Liver (tissue), 9 donors: Measurements from ENCODE around the gene ATP6V1F. TPM values are rescaled to one million over a fixed set of nuclear protein-coding genes. Genes with fewer than 3 reads are reported as not detected.

Experiments used
- DNase-seq: peaks from one replicate; pipeline ENCODE4 v3.0.0-alpha.2; 2017; ENCODE audit warnings: low spot score
- H3K27ac ChIP-seq, 2 donors: one replicate each; pipeline ENCODE4 v1.7.0; 2013; ENCODE audit warnings: inconsistent platforms in 2 of 2, low read length in 2 of 2, control low read depth in 1 of 2, low read depth in 1 of 2, mild to moderate bottlenecking in 1 of 2
- H3K27me3 ChIP-seq, 4 donors: one replicate each; pipeline versions ENCODE4 v1.6.1 to v1.7.0; 2013; ENCODE audit warnings: low read length in 3 of 4, inconsistent platforms in 1 of 4, mild to moderate bottlenecking in 1 of 4, moderate library complexity in 1 of 4; ENCODE audit not compliant: control insufficient read depth in 4 of 4, insufficient read depth in 4 of 4
- H3K36me3 ChIP-seq, 4 donors: one replicate each; pipeline versions ENCODE4 v1.6.1 to v1.7.0; 2013; ENCODE audit warnings: low read length in 3 of 4, mild to moderate bottlenecking in 3 of 4, low read depth in 1 of 4, moderate library complexity in 1 of 4; ENCODE audit not compliant: control insufficient read depth in 4 of 4, insufficient read depth in 3 of 4
- H3K4me1 ChIP-seq, 4 donors: one replicate each; pipeline versions ENCODE4 v1.6.1 to v1.7.0; 2013; ENCODE audit warnings: low read length in 3 of 4, mild to moderate bottlenecking in 3 of 4, moderate library complexity in 1 of 4; ENCODE audit not compliant: control insufficient read depth in 4 of 4, insufficient read depth in 4 of 4
- H3K4me3 ChIP-seq, 3 donors: one replicate each; pipeline versions ENCODE4 v1.6.1 to v1.7.0; 2013; ENCODE audit warnings: low read length in 3 of 3, control low read depth in 1 of 3, low read depth in 1 of 3, mild to moderate bottlenecking in 1 of 3
- H3K9ac ChIP-seq, 2 donors: one replicate each; pipeline ENCODE4 v1.7.0; 2013; ENCODE audit warnings: low read length in 2 of 2, mild to moderate bottlenecking in 2 of 2, moderate library complexity in 2 of 2, control low read depth in 1 of 2, low read depth in 1 of 2
- H3K9me3 ChIP-seq, 4 donors: one replicate each; pipeline versions ENCODE4 v1.6.1 to v1.7.0; 2013; ENCODE audit warnings: low read length in 3 of 4; ENCODE audit not compliant: control insufficient read depth in 4 of 4
- CTCF ChIP-seq: fragments of 150-350 bp; IDR thresholded peaks from 2 replicates; pipeline ENCODE4 v1.5.1; 2017; ENCODE audit warnings: improper control_type of control experiment, low read depth, low read length; ENCODE audit not compliant: missing input control
- EGR1 ChIP-seq, 2 donors: IDR thresholded peaks; 2 replicates each; pipeline ENCODE4 v1.6.1; 2016 to 2018; ENCODE audit warnings: antibody characterized with exemption in 2 of 2, low read depth in 2 of 2
- FOXA1 ChIP-seq: IDR thresholded peaks from 2 replicates; pipeline ENCODE4 v1.6.1; 2016; ENCODE audit warnings: antibody characterized with exemption
- FOXA2 ChIP-seq: IDR thresholded peaks from 2 replicates; pipeline ENCODE4 v1.6.1; 2016; ENCODE audit warnings: antibody characterized with exemption
- GABPA ChIP-seq, 2 donors: IDR thresholded peaks in 1 of 2; conservative IDR thresholded peaks in 1 of 2; 2 replicates each; pipeline ENCODE4 v1.6.1; 2016; ENCODE audit warnings: antibody characterized with exemption in 2 of 2, mild to moderate bottlenecking in 1 of 2, moderate library complexity in 1 of 2
- HNF4G ChIP-seq: IDR thresholded peaks from 2 replicates; pipeline ENCODE4 v1.6.1; 2016; ENCODE audit warnings: antibody characterized with exemption
- JUND ChIP-seq, 2 donors: IDR thresholded peaks; 2 replicates each; pipeline ENCODE4 v1.6.1; 2016; ENCODE audit warnings: antibody characterized with exemption in 2 of 2
- NR2F2 ChIP-seq: IDR thresholded peaks from 2 replicates; pipeline ENCODE4 v1.6.1; 2016; ENCODE audit warnings: antibody characterized with exemption
- RAD21 ChIP-seq, 2 donors: IDR thresholded peaks; 2 replicates each; pipeline ENCODE4 v1.6.1; 2016; ENCODE audit warnings: antibody characterized with exemption in 2 of 2, mild to moderate bottlenecking in 2 of 2
- RXRA ChIP-seq, 2 donors: IDR thresholded peaks; 2 replicates each; pipeline ENCODE4 v1.6.1; 2017 to 2018; ENCODE audit warnings: antibody characterized with exemption in 2 of 2, mild to moderate bottlenecking in 1 of 2
- SP1 ChIP-seq: IDR thresholded peaks from 2 replicates; pipeline ENCODE4 v1.6.1; 2018; ENCODE audit warnings: antibody characterized with exemption, mild to moderate bottlenecking
- TAF1 ChIP-seq: conservative IDR thresholded peaks from 2 replicates; pipeline ENCODE4 v1.6.1; 2016; ENCODE audit warnings: antibody characterized with exemption, mild to moderate bottlenecking
- YY1 ChIP-seq: IDR thresholded peaks from 2 replicates; pipeline ENCODE4 v1.6.1; 2016; ENCODE audit warnings: antibody characterized with exemption, mild to moderate bottlenecking
- ZBTB33 ChIP-seq: IDR thresholded peaks from 2 replicates; pipeline ENCODE4 v1.6.1; 2016; ENCODE audit warnings: antibody characterized with exemption
- WGBS: extraction: QIAGEN DNeasy Blood & Tissue Kit; methylation state at CpG from one replicate; pipeline ENCODE4 v1.1.7; 2013; 5-methylcytosine and 5-hydroxymethylcytosine counted together
- polyA plus RNA-seq, 2 donors: library from polyadenylated mRNA; stranded (reverse) in 1 of 2; unstranded in 1 of 2; fragments of 200-250 nt in 1 of 2; fragments of >200 nt in 1 of 2; fragmentation: Nextera tagmentation in 1 of 2; extraction: Ambion mirVana in 1 of 2; gene quantifications; one replicate each; pipeline versions ENCODE4 v1.2.1 to v1.2.3, GENCODE V29; 2013 to 2015
- total RNA-seq, 2 donors: library from RNA; depleted of rRNA; stranded (reverse); fragments of >200 nt; gene quantifications; one replicate each; pipeline ENCODE4 v1.2.3, GENCODE V29; 2014
- donor health status: healthy.
- donor health status: healthy.
- donor health status: healthy.
- donor health status: healthy.
- donor health status: healthy.

Gene ATP6V1F
- total and polyA plus RNA-seq, 4 donors, result 23.1 to 111 (median 47.1) TPM

- WGBS, result 84% methylated on average over 17 of the region's 17 CpGs
- no peaks in the 10 kb centered on the region for H3K27me3 ChIP-seq
- TF ChIP-seq EGR1 (IDR thresholded peaks at IDR 0.05; ENCODE audit: low read depth in 2 of 2) (no peak), SP1 (no peak), CTCF (no peak), HNF4G (no peak), GABPA (IDR thresholded peaks at IDR 0.05 in 1 of 2, conservative IDR thresholded peaks at IDR 0.05 in 1 of 2) (no peak), JUND (IDR thresholded peaks at IDR 0.05) (no peak), FOXA1 (no peak), ZBTB33 (no peak), NR2F2 (no peak), YY1 (no peak), RXRA (IDR thresholded peaks at IDR 0.05) (no peak), RAD21 (IDR thresholded peaks at IDR 0.05) (no peak), TAF1 (no peak), FOXA2 (no peak)
- no peaks in the 10 kb centered on the region for H3K36me3 ChIP-seq
- no peak overlapping the region for H3K27ac ChIP-seq
- DNase-seq, result no peak
- no peaks in the 10 kb centered on the region for H3K9me3 ChIP-seq
- no peak overlapping the region for H3K9ac ChIP-seq
- no peak overlapping the region for H3K4me3 ChIP-seq
- no peaks in the 10 kb centered on the region for H3K4me1 ChIP-seq
Measured at GRCh38 chr7:128856001-128856718, 6.5 kb upstream of the ATP6V1F start.

GRCh38 chr7:128858380-128859231 is 4.0 kb upstream of the ATP6V1F start:
- DNase-seq, result no peak
- no peaks in the 10 kb centered on the region for H3K9me3 ChIP-seq
- peaks cover under 1 to 5% (median 2%) of the 10 kb centered on the region in 4 donors for H3K4me1 ChIP-seq
- no peak overlapping the region for H3K27ac ChIP-seq
- no peaks in the 10 kb centered on the region for H3K36me3 ChIP-seq
- no peaks in the 10 kb centered on the region for H3K27me3 ChIP-seq
- no peak overlapping the region for H3K4me3 ChIP-seq
- 86% methylated on average over 18 of the region's 18 CpGs for WGBS
- no peak for TF ChIP-seq JUND (IDR thresholded peaks at IDR 0.05)
- no peak overlapping the region for H3K9ac ChIP-seq
